Right atrium auricular region (tissue), 2 donors: ENCODE results near the gene PCSK6. TPM values are rescaled to one million over a fixed set of nuclear protein-coding genes. Genes with fewer than 3 reads are reported as not detected.

ENCODE experiments used
- DNase-seq: peaks from one replicate; pipeline ENCODE4 v3.0.0-alpha.2; 2019; ENCODE audit warnings: low spot score
- H3K27ac ChIP-seq, 2 donors: fragments of 200-600 bp; sonication (generic); 1 replicate in 1 of 2; 2 replicates in 1 of 2; pipeline ENCODE4 v1.5.1; 2016 to 2019
- H3K27me3 ChIP-seq, 2 donors: fragments of 200-600 bp; sonication (generic); one replicate each; pipeline versions ENCODE4 v1.5.1 to v1.6.0; 2017 to 2019
- H3K36me3 ChIP-seq: fragments of 200-600 bp; sonication (generic); one replicate; pipeline ENCODE4 v1.5.1; 2016
- H3K4me1 ChIP-seq, 2 donors: fragments of 200-600 bp; sonication (generic); one replicate each; pipeline versions ENCODE4 v1.5.1 to v1.6.0; 2017 to 2019
- H3K4me3 ChIP-seq, 2 donors: fragments of 200-600 bp; sonication (generic); 1 replicate in 1 of 2; 2 replicates in 1 of 2; pipeline ENCODE4 v1.5.1; 2017 to 2019; ENCODE audit warnings: mild to moderate bottlenecking in 1 of 2, moderate library complexity in 1 of 2
- H3K9me3 ChIP-seq, 2 donors: fragments of 200-600 bp; sonication (generic); one replicate each; pipeline ENCODE4 v1.5.1; 2019
- total RNA-seq, 2 donors: library from RNA; depleted of rRNA; stranded (reverse); fragments of >200 nt; gene quantifications; one replicate each; pipeline ENCODE4 v1.1.0, GENCODE V29; 2016
- TF ChIP-seq, protein P1 (sequence below), 2 donors: fragments of 200-600 bp; sonication (generic); IDR thresholded peaks; one replicate each; pipeline ENCODE4 v1.5.1; 2019; ENCODE audit warnings: antibody characterized with exemption in 2 of 2

PCSK6 gene
- total RNA-seq, 2 donors from 2014 or later, result 14.4 to 19.9 TPM

DNA sequence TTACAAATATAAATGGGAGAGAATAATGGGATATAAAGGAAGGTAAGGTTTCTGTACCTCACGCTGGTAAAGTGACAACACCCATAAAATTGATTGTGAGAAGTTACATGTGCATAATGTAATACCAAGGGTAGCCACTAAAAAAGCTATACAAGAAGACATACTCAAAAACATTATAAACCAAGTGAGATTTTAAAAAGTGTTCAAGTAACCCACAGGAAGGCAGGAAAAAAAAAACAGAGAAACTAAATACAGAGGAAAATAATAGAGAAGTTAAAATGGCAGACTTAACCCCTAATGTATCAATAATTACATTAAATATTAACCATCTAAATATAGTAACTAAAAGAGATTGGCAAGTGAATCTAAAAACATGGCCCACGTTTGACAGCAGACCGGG, 76.3 kb downstream of the PCSK6 start:
- no peaks in the 10 kb centered on the region for H3K27me3 ChIP-seq
- H3K9me3 ChIP-seq, result no peaks in the 10 kb centered on the region
- no peaks in the 10 kb centered on the region for H3K4me1 ChIP-seq
- no peak overlapping the region for H3K4me3 ChIP-seq
- no peak overlapping the region for H3K27ac ChIP-seq
- DNase-seq, result no peak
- TF ChIP-seq, protein P1, sequence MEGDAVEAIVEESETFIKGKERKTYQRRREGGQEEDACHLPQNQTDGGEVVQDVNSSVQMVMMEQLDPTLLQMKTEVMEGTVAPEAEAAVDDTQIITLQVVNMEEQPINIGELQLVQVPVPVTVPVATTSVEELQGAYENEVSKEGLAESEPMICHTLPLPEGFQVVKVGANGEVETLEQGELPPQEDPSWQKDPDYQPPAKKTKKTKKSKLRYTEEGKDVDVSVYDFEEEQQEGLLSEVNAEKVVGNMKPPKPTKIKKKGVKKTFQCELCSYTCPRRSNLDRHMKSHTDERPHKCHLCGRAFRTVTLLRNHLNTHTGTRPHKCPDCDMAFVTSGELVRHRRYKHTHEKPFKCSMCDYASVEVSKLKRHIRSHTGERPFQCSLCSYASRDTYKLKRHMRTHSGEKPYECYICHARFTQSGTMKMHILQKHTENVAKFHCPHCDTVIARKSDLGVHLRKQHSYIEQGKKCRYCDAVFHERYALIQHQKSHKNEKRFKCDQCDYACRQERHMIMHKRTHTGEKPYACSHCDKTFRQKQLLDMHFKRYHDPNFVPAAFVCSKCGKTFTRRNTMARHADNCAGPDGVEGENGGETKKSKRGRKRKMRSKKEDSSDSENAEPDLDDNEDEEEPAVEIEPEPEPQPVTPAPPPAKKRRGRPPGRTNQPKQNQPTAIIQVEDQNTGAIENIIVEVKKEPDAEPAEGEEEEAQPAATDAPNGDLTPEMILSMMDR (IDR thresholded peaks at IDR 0.05), result peak in 1 of 2 donors; percentile 26
- H3K36me3 ChIP-seq, result no peaks in the 10 kb centered on the region

GRCh38 chr15:101411581-101411980, 77.9 kb downstream of the PCSK6 start:
- no peak overlapping the region for H3K27ac ChIP-seq
- H3K4me3 ChIP-seq, result no peak overlapping the region
- no peaks in the 10 kb centered on the region for H3K4me1 ChIP-seq
- TF ChIP-seq, protein P1 (IDR thresholded peaks at IDR 0.05), result no peak
- no peak for DNase-seq
- H3K27me3 ChIP-seq, result no peaks in the 10 kb centered on the region
- no peaks in the 10 kb centered on the region for H3K9me3 ChIP-seq
- H3K36me3 ChIP-seq, result no peaks in the 10 kb centered on the region

GRCh38 chr15:101411085-101411484, 78.4 kb downstream of the PCSK6 start:
- Histone ChIP-seq H3K36me3 (no peaks in the 10 kb centered on the region), H3K9me3 (no peaks in the 10 kb centered on the region), H3K4me3 (no peak overlapping the region), H3K27me3 (no peaks in the 10 kb centered on the region), H3K4me1 (no peaks in the 10 kb centered on the region), H3K27ac (no peak overlapping the region)
- TF ChIP-seq, protein P1 (IDR thresholded peaks at IDR 0.05), result no peak
- no peak for DNase-seq

GRCh38 chr15:101410612-101411011, 78.9 kb downstream of the PCSK6 start:
- Histone ChIP-seq H3K4me1 (no peaks in the 10 kb centered on the region), H3K36me3 (no peaks in the 10 kb centered on the region), H3K4me3 (no peak overlapping the region), H3K27ac (no peak overlapping the region), H3K9me3 (no peaks in the 10 kb centered on the region), H3K27me3 (no peaks in the 10 kb centered on the region)
- TF ChIP-seq, protein P1 (IDR thresholded peaks at IDR 0.05), result no peak
- no peak for DNase-seq

GRCh38 chr15:101409621-101410020, 79.9 kb downstream of the PCSK6 start:
- H3K36me3 ChIP-seq, result no peaks in the 10 kb centered on the region
- no peaks in the 10 kb centered on the region for H3K27me3 ChIP-seq
- no peak overlapping the region for H3K27ac ChIP-seq
- H3K4me3 ChIP-seq, result no peak overlapping the region
- no peak for DNase-seq
- no peaks in the 10 kb centered on the region for H3K4me1 ChIP-seq
- no peaks in the 10 kb centered on the region for H3K9me3 ChIP-seq
- TF ChIP-seq, protein P1 (IDR thresholded peaks at IDR 0.05), result no peak

- Histone ChIP-seq H3K27ac (no peak overlapping the region), H3K4me3 (no peak overlapping the region), H3K4me1 (no peaks in the 10 kb centered on the region), H3K36me3 (no peaks in the 10 kb centered on the region), H3K27me3 (no peaks in the 10 kb centered on the region), H3K9me3 (no peaks in the 10 kb centered on the region)
- no peak for DNase-seq
- TF ChIP-seq, protein P1 (IDR thresholded peaks at IDR 0.05), result no peak
Measured at GRCh38 chr15:101407966-101408775, 81.3 kb downstream of the PCSK6 start.
